NCI-H1417 (cell line): ENCODE results near the gene CCDC24.

Experiments used
- DNase-seq, 3 experiments: peaks; one replicate each; lab custom pipeline; 2025; lab: John Stamatoyannopoulos, UW

The CCDC24 gene

GRCh38 chr1:44024031-44024902 lies 32.9 kb downstream of the CCDC24 start:
- no peak for DNase-seq

- DNase-seq, result no peak
Observed at GRCh38 chr1:44024903-44025525, 33.6 kb downstream of the CCDC24 start.

DNA sequence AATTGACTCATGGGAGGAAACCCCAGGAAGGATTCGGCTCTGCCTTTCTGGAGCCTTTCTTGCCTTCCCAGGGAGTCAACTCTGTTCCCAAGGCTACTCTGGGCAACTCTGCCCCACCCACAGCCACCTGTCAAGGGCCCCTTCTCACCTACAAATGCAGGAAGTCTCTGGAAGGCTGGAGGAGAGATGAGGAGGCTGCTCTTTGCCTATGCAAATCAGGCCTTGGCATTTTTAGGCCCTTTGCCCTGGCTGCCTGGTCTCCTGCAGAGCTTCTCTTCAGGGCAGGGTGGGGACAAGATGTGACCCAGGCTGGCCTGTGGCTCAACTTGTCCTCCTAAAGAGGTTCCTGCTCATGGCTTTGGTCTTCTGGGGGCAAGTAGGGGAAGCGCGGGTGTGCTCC lies 34.4 kb downstream of the CCDC24 start:
- peak in 2 of 3 experiments; percentile 6 to 26 for DNase-seq

DNA sequence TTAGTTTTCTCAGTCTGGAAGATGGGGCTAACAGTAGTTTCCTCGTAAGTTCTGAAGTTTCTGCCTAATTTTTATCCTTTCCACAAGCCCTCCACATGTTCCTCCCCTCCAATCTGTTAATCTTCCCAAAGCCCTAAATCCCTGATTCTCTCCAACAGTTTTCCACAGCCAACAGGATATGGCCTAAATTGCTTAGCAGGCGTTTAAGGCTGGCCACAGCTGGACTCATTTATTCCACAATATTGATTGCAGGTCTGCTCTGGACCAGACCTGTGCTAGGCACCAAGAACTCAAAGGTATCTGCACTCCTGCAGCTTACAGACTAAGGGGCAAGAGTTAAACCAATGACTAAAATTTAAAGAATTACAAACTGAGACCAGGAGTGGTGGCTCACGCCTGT lies 35.9 kb downstream of the CCDC24 start:
- DNase-seq, result no peak

DNA sequence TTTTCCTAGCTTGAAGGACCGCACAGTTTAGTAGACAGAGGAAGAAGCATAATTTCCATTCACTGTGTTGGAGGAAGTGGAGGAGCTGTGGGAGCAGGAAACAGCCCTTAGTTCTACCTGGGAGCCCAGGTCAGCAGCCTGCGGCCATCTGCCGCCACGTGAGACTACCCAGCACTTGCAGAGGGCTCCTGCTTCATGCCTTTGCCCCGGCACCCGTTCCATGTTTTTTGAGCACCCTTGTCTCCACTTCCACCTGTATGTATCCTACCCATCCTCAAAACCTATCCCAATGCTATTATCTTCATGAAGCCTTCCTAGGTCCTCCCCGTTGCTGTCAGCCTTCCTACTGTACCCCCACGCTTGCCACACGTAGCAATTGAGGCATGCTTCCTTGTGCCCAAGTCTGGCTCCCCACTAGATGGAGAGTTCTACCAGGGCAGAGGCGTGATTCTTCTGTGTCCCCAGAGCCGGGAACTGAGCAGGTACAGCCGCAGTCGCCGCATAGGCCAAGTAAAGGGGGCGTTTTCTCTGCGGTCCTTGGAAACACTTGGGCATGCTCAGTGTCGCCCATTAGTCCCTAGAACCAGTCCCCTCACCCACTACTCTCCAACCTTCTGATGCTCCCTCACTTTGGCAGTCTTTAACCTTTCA lies 38.0 kb downstream of the CCDC24 start:
- peak in 2 of 3 experiments; percentile 63 to 88 for DNase-seq

- DNase-seq, result peak; percentile 88 to 94 (median 90)
Observed at GRCh38 chr1:44029911-44030604, 38.7 kb downstream of the CCDC24 start.

DNA sequence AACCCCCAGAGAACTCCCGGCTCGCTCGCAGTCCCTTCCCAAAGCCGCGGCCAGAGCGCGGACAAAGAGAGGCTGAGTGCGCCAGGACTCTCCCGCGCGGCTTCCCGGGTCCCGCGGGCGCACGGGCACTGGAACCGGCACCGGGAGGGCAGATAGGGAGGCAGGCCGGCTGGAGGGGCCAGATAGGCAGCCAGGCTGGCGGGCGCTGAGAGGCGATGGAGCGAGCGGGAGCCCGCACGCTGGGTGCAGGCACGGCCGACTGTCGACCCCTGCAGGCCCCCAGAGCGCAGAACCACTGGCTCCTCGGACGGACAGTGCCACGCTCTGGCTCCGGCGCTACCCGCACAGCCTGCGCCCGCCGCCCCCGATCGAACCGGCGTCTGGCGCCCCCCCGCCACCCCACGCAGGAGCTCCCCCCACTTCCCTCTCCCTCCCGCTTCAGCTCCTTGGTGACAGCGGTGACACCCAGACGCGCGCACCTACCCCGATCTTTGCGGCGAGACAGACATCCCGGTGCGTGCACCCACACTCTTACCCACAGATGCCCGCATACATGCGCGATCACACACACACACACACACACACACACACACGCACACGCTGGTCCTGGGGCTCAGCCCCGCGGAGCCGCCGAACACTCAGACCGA lies 39.3 kb downstream of the CCDC24 start:
- peak; percentile 51 to 83 (median 66) for DNase-seq

- DNase-seq, result peak; percentile 9 to 70 (median 70)
Observed at GRCh38 chr1:44031252-44032169, 40.1 kb downstream of the CCDC24 start, which contains the start of gene SLC6A9. Gene SLC6A9, minus strand, starts transcription at chr1:44031462. Its CDS starts 7,185 bp downstream, at chr1:44024277.

DNA sequence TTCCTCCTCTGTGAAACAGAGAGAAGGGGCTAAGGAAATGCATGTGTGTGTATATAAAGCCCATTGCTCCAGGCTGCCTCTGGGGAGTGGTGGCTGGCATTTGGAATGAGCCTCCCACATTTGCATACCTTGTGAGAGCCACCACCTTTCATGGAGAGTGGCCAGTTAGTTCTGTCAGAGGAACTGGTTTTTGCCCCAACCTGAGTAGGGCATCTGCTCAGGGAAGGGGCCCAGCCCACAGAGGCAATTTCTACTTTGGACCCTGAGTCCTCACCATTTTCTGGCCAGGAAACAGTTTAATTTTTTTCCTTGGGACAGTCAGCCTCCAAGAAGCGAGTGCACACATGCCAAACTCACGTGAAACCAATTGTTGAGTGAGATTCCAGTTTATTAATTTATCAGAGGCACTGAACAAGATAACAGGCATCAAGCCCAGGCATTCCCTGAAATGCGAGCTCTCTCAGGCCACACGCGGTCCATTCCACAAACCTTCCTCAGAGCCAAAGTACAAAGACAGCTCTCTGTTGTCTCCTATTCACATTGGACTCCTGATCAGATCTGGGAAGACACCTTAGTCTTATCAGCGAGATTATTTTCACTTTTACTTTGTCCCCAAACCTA lies 40.9 kb downstream of the CCDC24 start:
- DNase-seq, result no peak

GRCh38 chr1:44033041-44033575 lies 41.7 kb downstream of the CCDC24 start:
- no peak for DNase-seq

GRCh38 chr1:44033756-44034155 lies 42.4 kb downstream of the CCDC24 start:
- DNase-seq, result no peak

DNA sequence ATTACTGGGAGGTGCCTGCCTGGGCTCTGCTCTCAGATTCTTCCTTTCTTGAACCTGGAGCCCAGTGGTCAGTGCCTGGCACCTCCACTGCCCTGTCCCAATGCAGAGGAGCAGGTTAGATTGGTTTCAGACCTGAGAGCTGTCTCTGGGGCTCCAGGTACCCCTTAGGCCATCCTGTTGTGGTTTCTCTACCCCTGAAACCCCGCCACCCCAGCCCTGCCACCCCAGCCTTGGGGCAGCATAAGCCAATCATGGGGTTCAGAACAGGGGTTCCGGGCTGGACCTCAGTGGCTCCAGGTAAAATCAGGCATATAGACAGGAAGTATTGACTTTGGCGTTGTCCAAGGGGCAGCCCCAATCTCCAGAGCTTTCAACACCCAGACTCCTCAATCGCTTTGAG lies 43.0 kb downstream of the CCDC24 start:
- DNase-seq, result no peak

DNA sequence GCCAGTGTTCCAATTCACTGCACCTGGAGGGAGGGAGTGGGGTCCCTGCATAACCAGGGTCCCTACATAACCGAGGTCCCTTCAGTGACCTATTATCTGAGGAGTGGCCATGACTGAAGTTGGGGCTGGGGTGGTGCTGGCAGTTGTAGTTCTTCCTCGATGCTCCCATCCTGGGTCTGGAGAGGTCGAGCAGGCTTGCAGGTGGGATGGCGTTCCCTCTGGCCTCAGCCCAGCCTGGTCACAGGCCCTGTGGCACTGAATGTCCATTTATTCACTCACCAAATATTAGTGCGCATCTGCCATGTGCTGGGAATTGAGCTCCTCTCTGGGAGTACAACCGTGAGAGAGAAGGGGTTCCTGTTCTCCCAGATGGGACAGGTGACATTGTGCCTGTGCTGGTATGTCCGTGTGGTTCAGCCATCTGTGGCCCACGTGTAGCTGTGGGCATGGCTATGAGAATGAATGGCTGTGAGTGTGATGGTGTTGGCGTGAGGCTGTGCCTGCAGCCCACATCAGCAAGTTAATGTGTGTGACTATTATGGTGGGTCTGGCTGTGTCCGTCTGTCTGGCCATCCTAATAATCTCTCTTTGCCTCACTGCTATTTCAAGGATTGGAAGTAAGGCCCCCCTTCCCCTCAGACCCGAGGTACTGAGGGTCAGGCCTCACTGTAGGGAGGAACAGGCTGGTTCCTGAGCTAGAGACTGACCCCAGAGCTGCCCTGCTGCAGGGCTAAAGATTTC lies 43.7 kb downstream of the CCDC24 start:
- no peak for DNase-seq

DNA sequence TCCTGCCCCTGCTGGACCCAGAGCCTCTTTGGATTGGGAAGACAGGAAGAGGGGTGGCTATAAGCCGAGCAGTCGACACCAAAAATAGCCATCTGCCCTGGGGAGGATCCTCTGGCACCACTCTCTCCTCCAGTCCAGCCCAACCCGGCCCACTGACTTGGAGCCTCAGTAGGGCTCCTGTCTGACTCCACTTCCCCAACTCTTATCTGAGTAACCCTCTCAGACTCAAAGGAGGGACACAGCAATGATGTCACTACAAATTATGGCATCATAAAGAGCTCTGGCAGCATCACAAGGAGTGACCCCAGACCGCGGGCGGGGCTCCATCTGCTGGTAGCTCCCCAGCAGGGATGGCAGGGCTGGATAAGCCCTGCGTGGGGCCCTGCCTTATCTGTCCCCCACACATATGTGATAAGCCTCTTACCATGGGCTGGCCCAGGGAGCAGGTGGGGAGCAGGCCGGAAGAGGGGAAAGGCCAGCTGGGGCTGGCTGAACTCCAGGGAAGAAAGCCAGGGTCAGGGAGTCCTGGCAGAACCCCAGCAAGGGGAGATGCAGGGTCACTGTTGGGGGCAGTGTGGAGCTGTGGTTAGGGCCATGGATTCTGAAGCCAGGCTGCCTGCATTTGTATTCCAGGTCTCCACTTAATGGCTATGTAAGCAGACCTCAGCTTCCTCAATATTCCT lies 44.5 kb downstream of the CCDC24 start:
- no peak for DNase-seq

- peak; percentile 50 to 88 (median 70) for DNase-seq
Observed at GRCh38 chr1:44036409-44037139, 45.2 kb downstream of the CCDC24 start.

GRCh38 chr1:44037154-44037553 lies 45.8 kb downstream of the CCDC24 start:
- DNase-seq, result peak in 1 of 3 experiments; percentile 31

DNA sequence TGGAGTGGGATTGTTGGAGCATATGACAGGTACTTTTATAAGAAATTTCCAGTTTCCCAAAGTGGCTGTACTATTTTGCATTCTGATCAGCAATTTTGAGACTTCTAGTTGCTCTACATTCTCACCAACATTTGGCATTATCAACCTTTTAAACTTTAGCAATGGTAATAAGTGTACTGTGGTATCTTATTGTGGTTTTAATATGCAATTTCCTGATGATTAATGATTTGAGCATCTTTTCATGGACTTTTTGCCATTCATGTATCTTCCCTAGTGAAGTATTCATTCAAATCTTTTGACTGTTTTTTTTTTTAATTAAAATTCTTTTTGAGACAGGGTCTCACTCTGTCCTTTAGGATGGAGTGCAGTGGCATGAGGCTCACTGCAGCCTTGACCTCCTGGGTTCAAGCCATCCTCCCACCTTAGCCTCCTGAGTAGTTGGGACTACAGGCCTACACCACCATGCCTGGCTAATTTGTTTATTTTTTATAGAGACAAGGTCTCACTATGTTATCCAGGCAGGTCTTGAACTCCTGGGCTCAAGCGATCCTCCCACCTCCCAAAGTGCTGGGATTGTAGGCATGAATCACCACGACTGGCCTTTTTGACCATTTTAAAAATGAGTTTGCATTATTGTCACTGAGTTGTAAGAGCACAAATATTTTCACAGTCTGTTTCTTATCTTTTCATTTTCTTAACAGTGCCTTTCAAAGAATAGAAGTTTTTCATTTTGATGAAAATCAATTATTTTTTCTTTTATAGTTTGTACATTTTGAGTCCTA lies 47.7 kb downstream of the CCDC24 start:
- no peak for DNase-seq
